ENCODE data around the gene SCN9A.

Gene SCN9A

GRCh38 chr2:166202778-166203177 is 173.0 kb downstream of the SCN9A start:
- no peak for TF ChIP-seq CTCF (IDR thresholded peaks at IDR 0.05; ENCODE audit: control extremely low read depth, extremely low read depth, low read depth, missing control alignments)
- DNase-seq (ENCODE audit: extremely low spot score), result no peak
- ChIA-PET POLR2A (no interaction called here), CTCF (no interaction called here)

- ChIA-PET POLR2A (no interaction called here), CTCF (interaction anchor here (1.1 kb wide), 1 partner anchor 32 kb away, joined by 3 read pairs; no protein-coding TSS in a partner anchor)
- no peak for DNase-seq (ENCODE audit: extremely low spot score)
- TF ChIP-seq CTCF (IDR thresholded peaks at IDR 0.05; ENCODE audit: control extremely low read depth, extremely low read depth, low read depth, missing control alignments), result no peak
These were observed 178.3 kb downstream of the SCN9A start for GRCh38 chr2:166197446-166197845.

GRCh38 chr2:166193407-166193806 is 182.3 kb downstream of the SCN9A start:
- no peak for DNase-seq (ENCODE audit: extremely low spot score)
- CTCF ChIA-PET, result interaction anchor here (1.1 to 2.7 kb wide), 4 partner anchors 10 to 24 kb away, joined by 3 to 18 read pairs (median 6); no protein-coding TSS in a partner anchor
- POLR2A ChIA-PET, result no interaction called here
- TF ChIP-seq CTCF (IDR thresholded peaks at IDR 0.05; ENCODE audit: control extremely low read depth, extremely low read depth, low read depth, missing control alignments), result no peak

GRCh38 chr2:166188084-166188483 is 187.7 kb downstream of the SCN9A start:
- CTCF ChIA-PET, result interaction anchor here (1.2 kb wide), 1 partner anchor 18 kb away, joined by 3 read pairs; no protein-coding TSS in a partner anchor

GRCh38 chr2:166184789-166185188 is 191.0 kb downstream of the SCN9A start:
- TF ChIP-seq CTCF (IDR thresholded peaks at IDR 0.05; ENCODE audit: control extremely low read depth, extremely low read depth, low read depth, missing control alignments), result no peak
- ChIA-PET POLR2A (no interaction called here), CTCF (interaction anchor here (2.7 kb wide), 1 partner anchor 9 kb away, joined by 8 read pairs; no protein-coding TSS in a partner anchor)
- DNase-seq (ENCODE audit: extremely low spot score), result no peak

More at GRCh38 chr2:166188084-166188483, 187.7 kb downstream of the SCN9A start:
- DNase-seq (ENCODE audit: extremely low spot score), result no peak
- POLR2A ChIA-PET, result no interaction called here
- no peak for TF ChIP-seq CTCF (IDR thresholded peaks at IDR 0.05; ENCODE audit: control extremely low read depth, extremely low read depth, low read depth, missing control alignments)

GRCh38 chr2:166181813-166182154 is 194.0 kb downstream of the SCN9A start:
- TF ChIP-seq CTCF (IDR thresholded peaks at IDR 0.05; ENCODE audit: control extremely low read depth, extremely low read depth, low read depth, missing control alignments), result no peak
- ChIA-PET CTCF (interaction anchor here (0.8 to 2.9 kb wide), 7 partner anchors 12 to 942 kb away, joined by 3 to 18 read pairs (median 4); partner anchors contain the start of genes SCN2A and TTC21B), POLR2A (no interaction called here)
- DNase-seq (ENCODE audit: extremely low spot score), result no peak
